GM21723 (cell line): Measurements from ENCODE around the gene KATNA1.
"Not testable (repeated sequence)": the region's sequence is repeated elsewhere in the genome, so short reads cannot be mapped to it uniquely, and the experiment has no call there.

Experiments
- ATAC-seq: cut with Tn5 transposase; IDR thresholded peaks from one replicate; pipeline ENCODE4 v1.9.1; 2021; ENCODE audit warnings: mild to moderate bottlenecking, moderate library complexity; ENCODE audit not compliant: unreplicated experiment

Gene KATNA1

GRCh38 chr6:149648148-149649145 is at the start of gene KATNA1:
KATNA1 (minus strand) TSS chr6:149648714; CDS start chr6:149638547, 10,167 bp downstream.
- peak; percentile 84 for ATAC-seq

- no peak for ATAC-seq
Observed at GRCh38 chr6:149698175-149698574, 49.7 kb upstream of the KATNA1 start.

DNA sequence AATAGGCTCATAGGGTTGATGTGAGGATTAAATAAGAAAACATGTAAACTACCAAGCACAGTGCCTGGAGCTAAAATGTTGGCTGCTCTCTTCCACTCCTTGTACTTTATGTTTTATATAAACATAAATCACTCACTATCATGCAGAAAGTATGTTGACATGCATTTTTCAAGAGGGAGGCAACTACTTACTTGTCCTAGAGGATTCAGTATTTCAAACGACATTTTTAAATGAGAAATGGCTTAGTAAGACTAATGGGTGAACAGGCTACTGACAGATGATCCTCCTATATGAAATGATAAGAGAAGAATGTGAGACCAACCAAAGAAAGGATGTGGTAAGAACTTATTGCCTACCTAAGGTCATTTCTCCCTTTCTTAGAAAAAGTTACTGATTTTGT is 48.4 kb upstream of the KATNA1 start:
- ATAC-seq = no peak

DNA sequence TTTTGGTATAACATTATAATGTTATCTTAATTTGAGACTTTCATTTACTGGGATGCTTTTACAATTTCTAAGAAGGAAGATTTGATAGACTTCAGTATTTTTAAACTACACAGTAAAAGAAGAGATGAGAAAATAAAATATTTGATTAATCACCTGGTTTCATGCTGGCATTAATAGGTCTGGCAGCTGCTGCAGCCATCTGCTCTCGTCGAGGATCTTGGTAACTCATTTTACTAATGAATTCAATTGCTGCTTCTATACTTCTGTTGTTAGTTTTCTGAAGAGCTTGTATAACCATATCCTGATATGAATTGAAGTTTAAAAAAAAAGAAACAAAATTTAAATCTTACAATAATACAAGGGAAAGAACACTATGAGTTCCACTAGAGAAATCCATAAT is 46.4 kb upstream of the KATNA1 start:
- ATAC-seq = no peak

DNA sequence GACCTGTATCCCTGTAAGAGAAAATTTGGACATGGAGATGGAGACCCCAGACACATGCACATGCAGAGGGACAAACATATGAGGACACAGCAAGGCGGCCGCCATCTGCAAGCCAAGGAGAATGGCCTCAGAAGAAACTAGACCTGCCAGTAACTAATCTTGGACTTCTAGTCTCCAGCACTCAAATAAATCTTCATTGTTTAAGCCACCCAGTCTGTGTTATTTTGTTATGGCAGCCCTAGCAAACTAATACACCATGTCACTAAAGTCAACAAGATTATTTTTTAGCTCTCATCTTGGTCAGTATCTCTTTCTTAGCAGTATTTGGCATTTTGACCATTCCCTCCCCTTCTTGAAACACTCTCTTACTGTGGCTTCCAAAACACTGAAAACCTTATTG is 42.7 kb upstream of the KATNA1 start:
- no peak for ATAC-seq

- no peak for ATAC-seq
Observed at GRCh38 chr6:149686230-149686629, 37.7 kb upstream of the KATNA1 start.

DNA sequence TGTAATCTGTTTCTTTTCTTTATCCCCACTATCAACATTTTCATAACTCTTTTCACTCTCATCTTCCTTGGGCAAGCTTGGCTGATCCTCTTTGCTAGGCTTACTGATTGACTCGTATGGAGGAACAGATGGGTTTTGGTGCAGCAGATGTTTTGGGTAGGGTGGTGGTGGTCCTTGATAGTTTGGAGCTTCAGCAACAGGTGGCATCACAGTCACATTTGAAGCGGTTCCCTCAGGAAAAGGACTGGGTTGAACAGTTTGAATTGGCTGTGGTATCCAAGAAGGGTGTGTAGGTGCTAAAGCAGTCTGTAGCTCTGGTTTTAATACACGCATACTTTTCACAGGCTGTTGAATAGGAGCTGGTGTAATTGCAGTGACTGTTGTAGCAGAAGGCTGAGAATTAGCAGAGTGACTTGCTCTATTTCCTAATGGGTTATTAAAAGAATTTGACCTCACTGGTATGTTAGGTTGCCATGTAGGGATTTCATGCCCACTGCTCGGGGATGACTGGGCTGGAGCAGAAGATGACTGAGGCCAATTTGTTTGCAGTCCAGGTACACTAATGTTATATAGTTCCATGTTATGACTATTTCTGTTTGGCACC is 34.8 kb upstream of the KATNA1 start:
- no peak for ATAC-seq

- not testable (repeated sequence) for ATAC-seq
Observed at GRCh38 chr6:149681845-149682244, 33.3 kb upstream of the KATNA1 start.

DNA sequence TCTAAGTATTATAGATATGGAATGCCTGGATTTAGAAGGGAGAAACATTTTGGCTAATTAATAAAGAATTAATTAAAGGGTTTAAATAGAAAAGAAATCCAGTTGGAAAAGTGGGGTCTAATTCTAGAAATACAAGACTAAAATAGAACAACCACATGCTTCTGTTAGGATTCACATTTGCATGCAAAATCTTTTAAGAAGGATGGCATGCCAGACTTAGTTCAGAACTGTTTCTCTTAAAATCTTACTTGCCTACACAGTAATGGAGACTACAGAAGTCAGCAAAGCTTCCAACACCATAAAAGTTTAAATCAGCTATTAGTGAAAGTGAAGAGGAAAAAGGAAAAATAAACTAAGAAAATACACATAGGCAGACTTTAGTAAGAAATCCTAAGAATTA is 32.7 kb upstream of the KATNA1 start:
- no peak for ATAC-seq

- ATAC-seq = no peak
Observed at GRCh38 chr6:149680503-149680902, 32.0 kb upstream of the KATNA1 start.

- not testable (repeated sequence) for ATAC-seq
Observed at GRCh38 chr6:149672265-149672664, 23.8 kb upstream of the KATNA1 start.

GRCh38 chr6:149660028-149660427 is 11.5 kb upstream of the KATNA1 start:
- ATAC-seq = no peak

- ATAC-seq = no peak
Observed at GRCh38 chr6:149657441-149657840, 8.9 kb upstream of the KATNA1 start.

DNA sequence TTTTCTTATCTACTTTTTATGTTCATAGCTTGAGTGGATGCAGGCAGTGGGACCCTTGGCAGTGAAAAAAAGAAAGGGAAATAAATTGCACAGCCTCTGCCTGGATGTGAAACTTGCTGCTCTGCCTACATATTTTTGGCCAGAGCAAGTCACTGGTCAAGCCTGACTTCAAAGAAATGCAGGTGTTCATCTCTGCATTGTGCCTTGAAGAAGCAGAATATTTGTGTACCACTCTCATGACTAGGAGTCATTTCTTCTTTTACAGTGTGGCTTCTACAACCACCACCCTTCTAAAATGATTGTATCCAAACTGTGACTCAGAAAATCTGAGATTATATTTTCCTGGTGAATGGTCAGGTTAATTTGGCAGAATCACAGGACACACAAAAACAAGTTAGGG is 2.5 kb upstream of the KATNA1 start:
- peak; percentile 33 for ATAC-seq

- ATAC-seq = no peak
Observed at GRCh38 chr6:149646599-149646998, 1.9 kb downstream of the KATNA1 start.

DNA sequence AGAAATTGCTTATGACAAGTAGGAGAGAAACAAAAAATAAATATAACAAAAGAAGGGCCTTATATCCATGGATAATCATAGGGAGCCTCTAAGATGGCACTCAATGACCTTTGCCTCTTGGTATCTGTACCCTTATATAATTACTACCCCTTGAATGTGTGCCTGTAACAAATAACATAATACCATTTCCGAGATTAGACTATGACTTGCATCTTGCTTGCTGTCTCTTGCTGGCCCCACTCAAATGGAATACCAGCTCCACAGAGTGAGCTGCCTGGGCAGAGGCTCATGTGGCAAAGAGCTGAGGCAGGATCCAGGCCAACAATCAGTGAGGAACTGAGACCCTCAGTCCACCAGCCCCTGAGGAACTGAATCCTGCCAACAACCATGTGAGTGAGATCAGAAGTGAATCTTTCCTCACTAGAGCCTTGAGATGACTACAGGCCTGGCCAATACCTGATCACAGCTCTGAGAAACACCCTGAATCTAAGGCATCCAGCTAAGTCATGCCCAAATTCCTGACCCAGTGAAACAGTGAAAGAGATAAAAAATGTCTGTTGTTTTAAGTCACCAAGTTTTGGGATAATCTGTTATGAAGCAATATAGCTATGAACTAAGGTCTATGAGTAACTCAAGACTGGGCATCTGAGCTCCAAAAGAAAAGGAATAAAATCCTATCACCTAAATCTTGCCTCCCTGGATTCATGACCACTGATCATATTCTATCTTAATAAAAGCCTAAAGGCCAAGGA is 5.5 kb downstream of the KATNA1 start:
- ATAC-seq = no peak

DNA sequence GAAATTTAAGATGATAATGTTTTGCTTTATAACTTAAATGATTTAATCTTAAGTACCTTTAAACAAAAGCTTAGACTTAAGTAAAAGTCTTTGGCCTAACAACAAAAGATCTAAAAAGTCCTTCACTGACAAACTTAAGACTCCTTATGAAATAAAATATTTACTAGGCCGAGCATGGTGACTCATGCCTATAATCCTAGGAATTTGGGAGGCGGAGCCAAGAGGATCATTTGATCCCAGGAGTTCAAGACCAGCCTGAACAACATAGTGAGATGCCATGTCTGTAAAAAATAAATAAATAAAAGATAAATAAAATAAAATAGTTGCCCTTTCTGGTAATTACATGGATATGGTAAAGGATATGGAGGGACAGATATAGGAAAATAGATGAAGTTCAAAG is 12.4 kb downstream of the KATNA1 start:
- no peak for ATAC-seq

DNA sequence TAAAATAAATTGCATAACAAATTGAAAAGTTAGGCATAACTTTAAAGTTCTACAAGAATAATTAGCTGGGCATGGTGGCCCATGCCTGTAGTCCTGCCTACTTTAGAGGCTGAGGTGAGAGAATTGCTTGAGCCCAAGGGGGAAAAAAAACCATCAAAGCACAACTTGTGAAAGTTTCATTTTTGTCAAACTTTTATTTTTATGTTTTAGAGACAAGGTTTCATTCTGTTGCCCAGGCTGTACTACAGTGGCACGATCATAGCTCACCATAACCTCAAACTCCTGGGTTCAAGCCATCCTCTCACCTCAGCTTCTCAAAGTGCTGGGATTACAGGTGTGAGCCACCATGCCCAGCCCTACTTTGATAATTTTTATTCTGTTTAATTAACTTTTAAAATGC is 14.2 kb downstream of the KATNA1 start:
- no peak for ATAC-seq

- ATAC-seq = peak; percentile 84
Observed at GRCh38 chr6:149628875-149629510, 19.5 kb downstream of the KATNA1 start.

DNA sequence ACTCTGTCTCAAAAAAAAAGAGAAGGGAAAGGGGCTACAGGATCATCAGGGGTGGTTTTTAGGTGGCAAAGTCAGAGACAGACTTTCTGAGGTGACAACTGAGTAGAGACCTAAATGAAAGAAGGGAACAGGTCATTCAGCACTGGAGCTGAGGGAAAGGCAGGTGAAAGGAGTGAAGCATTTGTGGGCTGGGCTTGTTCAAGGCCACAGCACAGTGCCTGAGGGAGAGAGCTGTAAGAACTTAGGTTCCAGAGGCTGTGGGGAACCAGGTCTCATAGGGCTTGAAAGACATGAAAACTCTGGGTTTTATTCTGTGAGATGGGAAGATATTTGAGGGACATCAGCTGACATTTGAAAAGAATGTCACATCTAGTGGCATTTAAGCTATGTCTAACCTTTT is 20.8 kb downstream of the KATNA1 start:
- ATAC-seq = no peak

GRCh38 chr6:149615805-149616204 is 32.7 kb downstream of the KATNA1 start:
- ATAC-seq = no peak
